ENCODE results near the gene KCNK5. TPM values are rescaled to one million over a fixed set of nuclear protein-coding genes. Genes with fewer than 3 reads are reported as not detected.

Gene KCNK5
- total and polyA plus RNA-seq, 2 donors (not counting 1 experiment from before 2014, with no cell fraction given), result 0.07 TPM; not detected in 1

- no peaks in the 10 kb centered on the region for H4K20me1 ChIP-seq (ENCODE audit: control insufficient read depth, insufficient read depth, low read length, poor library complexity, severe bottlenecking)
- intact Hi-C loops (cut with micrococcal nuclease), result no loop called here
- no peak overlapping the region for H3K4me2 ChIP-seq (replicated peaks; ENCODE audit: low read depth, low read length, poor library complexity, severe bottlenecking)
- no peak overlapping the region for H3K27ac ChIP-seq (ENCODE audit: low read length in 2 of 2)
- Mint-ChIP-seq H3K9me3 (ENCODE audit: insufficient read depth) (no peaks in the 10 kb centered on the region), H3K4me3 (no peak overlapping the region), H3K27me3 (peaks cover 31% of the 10 kb centered on the region), H3K27ac (no peak overlapping the region), H3K4me1 (peaks cover 30% of the 10 kb centered on the region)
- H3K36me3 ChIP-seq (replicated peaks in 1 of 2; ENCODE audit: control extremely low read depth in 1 of 2, control insufficient read depth in 1 of 2, extremely low read depth in 1 of 2, insufficient read depth in 2 of 2, low read length in 1 of 2), result no peaks in the 10 kb centered on the region
- H2AFZ ChIP-seq (ENCODE audit: insufficient read depth, low read depth, low read length, poor library complexity, severe bottlenecking), result no peak overlapping the region
- H3K79me2 ChIP-seq (ENCODE audit: control insufficient read depth, insufficient read depth, low read length), result no peaks in the 10 kb centered on the region
- peaks cover 0 to 7% (median 0%) of the 10 kb centered on the region in 3 donors for H3K9me3 ChIP-seq (ENCODE audit: control extremely low read depth in 1 of 3, control insufficient read depth in 2 of 3, insufficient read depth in 1 of 3, low read length in 2 of 3)
- peaks cover 33% of the 10 kb centered on the region in 2 donors for H3K4me1 ChIP-seq (ENCODE audit: control insufficient read depth in 2 of 2, insufficient read depth in 2 of 2, low read length in 2 of 2)
- H3K9ac ChIP-seq (ENCODE audit: low read length), result no peak overlapping the region
- H3K27me3 ChIP-seq (replicated peaks in 1 of 4; ENCODE audit: control extremely low read depth in 1 of 4, control insufficient read depth in 3 of 4, insufficient read depth in 4 of 4, low read length in 3 of 4), result peaks cover 0 to 58% (median 21%) of the 10 kb centered on the region in 4 experiments
- ATAC-seq (ENCODE audit: low read depth) (no peak), DNase-seq (no peak)
- CTCF ChIA-PET, result no interaction called here
- POLR2A ChIA-PET, result no interaction called here
- H3K4me3 ChIP-seq (ENCODE audit: control extremely low read depth in 1 of 5, extremely low read depth in 1 of 5, insufficient read depth in 1 of 5, low read depth in 2 of 5, low read length in 4 of 5), result no peak overlapping the region
- WGBS (ENCODE audit: insufficient coverage), result 100% methylated on average over 1 of the region's 10 CpGs
- TF ChIP-seq, protein P1, sequence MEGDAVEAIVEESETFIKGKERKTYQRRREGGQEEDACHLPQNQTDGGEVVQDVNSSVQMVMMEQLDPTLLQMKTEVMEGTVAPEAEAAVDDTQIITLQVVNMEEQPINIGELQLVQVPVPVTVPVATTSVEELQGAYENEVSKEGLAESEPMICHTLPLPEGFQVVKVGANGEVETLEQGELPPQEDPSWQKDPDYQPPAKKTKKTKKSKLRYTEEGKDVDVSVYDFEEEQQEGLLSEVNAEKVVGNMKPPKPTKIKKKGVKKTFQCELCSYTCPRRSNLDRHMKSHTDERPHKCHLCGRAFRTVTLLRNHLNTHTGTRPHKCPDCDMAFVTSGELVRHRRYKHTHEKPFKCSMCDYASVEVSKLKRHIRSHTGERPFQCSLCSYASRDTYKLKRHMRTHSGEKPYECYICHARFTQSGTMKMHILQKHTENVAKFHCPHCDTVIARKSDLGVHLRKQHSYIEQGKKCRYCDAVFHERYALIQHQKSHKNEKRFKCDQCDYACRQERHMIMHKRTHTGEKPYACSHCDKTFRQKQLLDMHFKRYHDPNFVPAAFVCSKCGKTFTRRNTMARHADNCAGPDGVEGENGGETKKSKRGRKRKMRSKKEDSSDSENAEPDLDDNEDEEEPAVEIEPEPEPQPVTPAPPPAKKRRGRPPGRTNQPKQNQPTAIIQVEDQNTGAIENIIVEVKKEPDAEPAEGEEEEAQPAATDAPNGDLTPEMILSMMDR (IDR thresholded peaks at IDR 0.05), result no peak
- no peak for TF ChIP-seq EZH2 (IDR thresholded peaks at IDR 0.05; ENCODE audit: borderline replicate concordance, insufficient read depth, low read depth, low read length, poor library complexity, severe bottlenecking)
Observed at GRCh38 chr6:39199976-39200375, 29.3 kb downstream of the KCNK5 start.

- Histone ChIP-seq H3K4me2 (replicated peaks; ENCODE audit: low read depth, low read length, poor library complexity, severe bottlenecking) (no peak overlapping the region), H3K36me3 (replicated peaks in 1 of 2; ENCODE audit: control extremely low read depth in 1 of 2, control insufficient read depth in 1 of 2, extremely low read depth in 1 of 2, insufficient read depth in 2 of 2, low read length in 1 of 2) (no peaks in the 10 kb centered on the region), H3K9me3 (ENCODE audit: control extremely low read depth in 1 of 3, control insufficient read depth in 2 of 3, insufficient read depth in 1 of 3, low read length in 2 of 3) (peaks cover 0 to 9% (median 0%) of the 10 kb centered on the region in 3 donors), H3K27ac (ENCODE audit: low read length in 2 of 2) (no peak overlapping the region), H3K27me3 (replicated peaks in 1 of 4; ENCODE audit: control extremely low read depth in 1 of 4, control insufficient read depth in 3 of 4, insufficient read depth in 4 of 4, low read length in 3 of 4) (peaks cover 0 to 58% (median 21%) of the 10 kb centered on the region in 4 experiments), H3K4me3 (ENCODE audit: control extremely low read depth in 1 of 5, extremely low read depth in 1 of 5, insufficient read depth in 1 of 5, low read depth in 2 of 5, low read length in 4 of 5) (no peak overlapping the region), H3K4me1 (ENCODE audit: control insufficient read depth in 2 of 2, insufficient read depth in 2 of 2, low read length in 2 of 2) (peaks cover 33% of the 10 kb centered on the region in 2 donors), H3K79me2 (ENCODE audit: control insufficient read depth, insufficient read depth, low read length) (no peaks in the 10 kb centered on the region), H4K20me1 (ENCODE audit: control insufficient read depth, insufficient read depth, low read length, poor library complexity, severe bottlenecking) (no peaks in the 10 kb centered on the region), H3K9ac (ENCODE audit: low read length) (no peak overlapping the region), H2AFZ (ENCODE audit: insufficient read depth, low read depth, low read length, poor library complexity, severe bottlenecking) (no peak overlapping the region)
- CTCF ChIA-PET, result no interaction called here
- TF ChIP-seq, protein P1 (IDR thresholded peaks at IDR 0.05), result no peak
- TF ChIP-seq EZH2 (IDR thresholded peaks at IDR 0.05; ENCODE audit: borderline replicate concordance, insufficient read depth, low read depth, low read length, poor library complexity, severe bottlenecking), result no peak
- POLR2A ChIA-PET, result no interaction called here
- DNase-seq (no peak), ATAC-seq (ENCODE audit: low read depth) (no peak)
- WGBS (ENCODE audit: insufficient coverage), result 90% methylated on average over 7 of the region's 7 CpGs
- peaks cover 30% of the 10 kb centered on the region for H3K4me1 Mint-ChIP-seq
- H3K27ac Mint-ChIP-seq, result no peak overlapping the region
- H3K4me3 Mint-ChIP-seq, result no peak overlapping the region
- H3K27me3 Mint-ChIP-seq, result peaks cover 34% of the 10 kb centered on the region
- intact Hi-C loops (cut with micrococcal nuclease), result no loop called here
- no peaks in the 10 kb centered on the region for H3K9me3 Mint-ChIP-seq (ENCODE audit: insufficient read depth)
Observed at GRCh38 chr6:39199231-39199940, 29.9 kb downstream of the KCNK5 start.
